Hepatic stellate cell (primary cell): ENCODE measurements around the gene SERINC5.
A peak's percentile ranks its signal among the peaks of the same experiment; 100 is the strongest.

Experiments used
- DNase-seq: peaks from one replicate; pipeline ENCODE4 v3.0.0; 2011; ENCODE audit warnings: low spot score

Gene SERINC5

DNA sequence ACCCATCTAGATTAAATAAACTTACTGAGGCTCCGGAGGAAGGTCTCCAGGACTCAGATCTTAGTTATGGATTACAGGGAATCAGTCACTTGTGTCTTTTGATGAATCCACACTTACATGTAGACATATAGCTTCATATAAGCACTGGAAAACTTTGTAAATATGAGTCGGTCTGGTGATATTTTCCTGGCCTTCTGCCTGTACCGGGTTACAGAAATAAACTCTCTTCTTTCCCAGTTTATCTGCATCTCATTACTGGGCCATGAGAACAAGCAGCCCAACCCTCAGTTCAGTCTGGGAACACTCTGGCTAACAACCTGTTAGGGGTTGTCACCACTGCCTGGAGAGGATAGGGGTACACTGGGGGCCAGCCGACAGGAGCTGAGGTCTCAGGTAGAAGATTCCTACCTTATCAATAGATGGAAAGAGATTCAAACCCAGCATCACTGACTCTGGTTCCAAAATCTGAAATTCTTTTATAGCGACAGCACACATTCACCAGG lies 161.6 kb downstream of the SERINC5 start:
- no peak for DNase-seq

DNA sequence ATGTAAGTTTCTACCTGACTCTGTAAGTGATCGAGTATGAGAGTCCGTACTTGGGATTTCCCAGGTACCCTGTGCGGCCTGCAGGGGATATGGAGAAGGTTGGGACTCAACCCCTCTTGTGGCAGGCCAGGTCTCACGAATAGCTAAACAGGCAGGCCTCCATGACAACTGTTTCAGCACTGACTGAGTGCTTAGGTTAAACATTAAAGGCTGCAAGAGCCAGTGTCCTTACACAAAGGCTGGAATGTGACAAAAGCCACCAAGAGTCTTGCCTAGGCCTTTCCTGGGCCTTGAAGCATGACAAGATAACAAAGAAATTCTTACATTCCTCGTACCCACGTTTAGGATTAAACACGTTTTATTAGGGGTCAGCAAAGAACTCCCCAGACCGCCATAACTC lies 162.1 kb downstream of the SERINC5 start:
- no peak for DNase-seq

DNA sequence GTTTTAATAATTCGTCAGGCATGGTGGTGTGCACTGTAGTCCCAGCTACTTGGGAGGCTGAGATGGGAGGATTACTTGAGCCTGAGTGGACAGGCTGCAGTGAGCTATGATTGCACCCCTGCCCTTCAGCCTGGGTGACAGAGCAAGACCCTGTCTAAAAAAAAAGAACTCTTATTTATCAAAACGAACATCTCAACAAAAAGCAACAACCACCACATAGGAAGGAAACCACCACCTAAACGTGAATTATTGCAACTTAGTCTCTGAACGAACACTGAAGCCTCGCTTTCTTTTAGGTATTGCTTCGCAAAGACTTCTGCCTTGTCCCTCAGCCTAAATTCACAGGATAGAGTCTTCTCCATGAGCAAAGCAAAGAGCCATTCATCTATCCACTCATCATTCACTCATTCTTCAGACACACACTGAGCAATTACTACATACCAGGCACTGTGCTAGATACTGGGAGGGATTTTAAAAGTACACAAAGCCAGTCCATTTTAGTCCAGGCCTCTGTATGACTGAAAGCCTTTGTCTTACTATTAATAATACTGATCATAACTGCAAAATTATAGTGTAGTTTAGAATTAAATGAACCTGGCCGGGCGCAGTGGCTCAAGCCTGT lies 163.3 kb downstream of the SERINC5 start:
- DNase-seq = no peak

DNA sequence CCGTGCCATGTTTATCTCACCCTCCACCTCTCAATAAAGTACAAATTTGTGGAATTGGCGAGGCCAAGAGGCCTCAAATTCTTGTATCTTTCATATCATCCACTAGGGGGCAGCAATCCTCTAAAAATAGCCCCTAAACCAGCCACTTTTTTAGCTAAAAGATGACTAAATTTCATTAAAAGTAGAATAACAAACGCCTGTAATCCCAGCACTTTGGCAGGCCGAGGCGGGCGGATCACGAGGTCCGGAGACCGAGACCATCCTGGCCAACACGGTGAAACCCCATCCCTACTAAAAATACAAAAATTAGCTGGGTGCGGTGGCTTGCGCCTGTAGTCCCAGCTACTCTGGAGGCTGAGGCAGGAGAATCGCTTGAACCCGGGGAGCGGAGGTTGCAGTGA lies 164.1 kb downstream of the SERINC5 start:
- DNase-seq = peak; percentile 65

DNA sequence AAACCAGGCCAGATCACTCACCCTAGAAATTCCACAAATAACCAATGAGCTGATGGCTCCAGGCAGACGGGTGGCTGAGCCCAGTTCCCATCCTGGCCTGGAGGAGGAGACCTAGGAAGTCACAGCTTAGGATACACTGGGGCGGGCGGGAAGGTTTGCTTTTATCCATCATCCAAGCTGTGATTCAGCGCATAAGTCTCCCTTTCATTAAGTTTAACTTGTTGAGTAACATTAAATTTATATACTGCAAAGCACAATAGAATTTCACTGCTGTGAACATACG lies 165.0 kb downstream of the SERINC5 start:
- DNase-seq = no peak

DNA sequence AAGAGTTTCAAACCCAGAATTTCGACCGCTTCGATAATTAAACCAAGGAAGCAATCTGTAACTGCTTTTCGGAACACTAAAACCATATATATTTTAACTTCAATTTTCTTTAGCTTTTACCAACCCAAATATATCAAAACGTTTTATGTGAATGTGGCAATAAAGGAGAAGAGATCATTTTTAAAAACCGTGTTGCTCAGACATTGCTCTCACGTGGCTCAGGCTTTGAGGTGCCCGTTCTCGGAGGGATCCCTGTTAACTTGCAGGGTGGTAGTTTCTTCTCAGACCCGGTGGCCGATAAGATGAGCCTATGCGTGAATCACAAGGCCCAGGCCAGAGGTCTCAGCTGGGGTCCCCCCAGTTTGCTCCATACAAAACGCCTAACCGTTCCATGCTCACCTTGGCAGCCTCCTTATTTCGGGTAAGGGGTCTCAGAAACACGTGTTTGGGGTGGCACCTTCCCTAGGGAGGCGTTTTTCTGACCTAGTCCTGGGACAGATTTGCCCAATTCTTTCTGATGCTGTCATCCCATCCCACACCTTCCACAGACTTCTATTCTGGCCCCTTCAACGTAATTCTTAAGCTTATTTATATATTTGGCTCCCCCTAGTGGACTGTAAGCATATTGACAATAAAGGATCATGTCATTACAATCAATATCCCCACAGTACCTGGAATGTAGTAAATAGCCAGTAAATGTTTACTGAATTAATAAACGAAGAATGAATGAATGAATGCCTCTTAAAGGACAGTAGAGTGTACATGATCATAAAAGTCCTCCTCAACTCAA lies 172.6 kb downstream of the SERINC5 start:
- peak; percentile 68 for DNase-seq

DNA sequence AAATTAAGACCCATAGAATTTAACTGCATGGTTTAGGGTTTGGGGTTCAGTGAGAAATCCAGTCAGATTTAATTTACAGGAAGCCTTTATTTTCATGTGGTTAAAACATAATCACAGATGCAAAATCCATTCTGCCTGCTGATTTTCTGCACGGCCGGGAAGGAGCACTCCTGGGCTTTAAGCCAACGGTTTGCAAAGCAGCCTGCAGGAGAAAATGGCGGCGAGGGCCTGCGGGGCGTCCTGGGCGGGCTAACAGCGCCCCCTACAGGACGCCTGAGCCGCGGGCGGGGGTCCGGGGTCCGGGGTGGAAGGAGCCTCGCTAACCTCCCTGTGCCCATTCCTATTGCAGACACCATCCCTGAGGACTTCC lies 173.1 kb downstream of the SERINC5 start:
- DNase-seq = peak; percentile 72

DNA sequence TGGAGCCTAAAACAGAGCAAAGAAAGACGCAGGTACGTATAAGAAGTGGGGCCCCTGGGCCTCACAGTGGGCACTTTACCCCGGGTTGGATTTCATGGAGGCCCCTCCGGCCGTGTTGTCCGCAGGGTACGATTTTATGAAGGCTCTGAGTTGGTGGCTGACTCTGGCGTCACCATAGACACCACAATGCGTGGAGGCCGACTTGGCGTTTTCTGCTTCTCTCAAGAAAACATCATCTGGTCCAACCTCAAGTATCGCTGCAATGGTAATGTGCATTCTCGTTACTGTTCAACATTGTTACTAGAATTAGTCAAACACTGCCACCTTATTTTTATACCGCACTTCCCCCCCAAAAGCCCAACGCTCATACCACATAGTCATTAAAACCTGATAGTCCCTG lies 173.6 kb downstream of the SERINC5 start:
- DNase-seq = no peak

DNA sequence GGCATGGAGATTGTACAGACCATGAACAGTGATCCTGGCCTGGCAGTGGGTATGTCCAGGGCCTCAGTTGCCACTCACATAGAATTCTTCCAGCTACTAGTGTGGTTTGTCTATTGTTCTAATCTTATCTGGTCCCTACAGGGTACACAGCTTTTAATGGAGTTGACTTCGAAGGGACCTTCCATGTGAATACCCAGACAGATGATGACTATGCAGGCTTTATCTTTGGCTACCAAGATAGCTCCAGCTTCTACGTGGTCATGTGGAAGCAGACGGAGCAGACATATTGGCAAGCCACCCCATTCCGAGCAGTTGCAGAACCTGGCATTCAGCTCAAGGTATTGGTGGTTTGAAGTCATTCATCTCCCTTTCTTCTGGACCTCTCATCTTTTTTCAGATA lies 176.9 kb downstream of the SERINC5 start:
- DNase-seq = no peak

DNA sequence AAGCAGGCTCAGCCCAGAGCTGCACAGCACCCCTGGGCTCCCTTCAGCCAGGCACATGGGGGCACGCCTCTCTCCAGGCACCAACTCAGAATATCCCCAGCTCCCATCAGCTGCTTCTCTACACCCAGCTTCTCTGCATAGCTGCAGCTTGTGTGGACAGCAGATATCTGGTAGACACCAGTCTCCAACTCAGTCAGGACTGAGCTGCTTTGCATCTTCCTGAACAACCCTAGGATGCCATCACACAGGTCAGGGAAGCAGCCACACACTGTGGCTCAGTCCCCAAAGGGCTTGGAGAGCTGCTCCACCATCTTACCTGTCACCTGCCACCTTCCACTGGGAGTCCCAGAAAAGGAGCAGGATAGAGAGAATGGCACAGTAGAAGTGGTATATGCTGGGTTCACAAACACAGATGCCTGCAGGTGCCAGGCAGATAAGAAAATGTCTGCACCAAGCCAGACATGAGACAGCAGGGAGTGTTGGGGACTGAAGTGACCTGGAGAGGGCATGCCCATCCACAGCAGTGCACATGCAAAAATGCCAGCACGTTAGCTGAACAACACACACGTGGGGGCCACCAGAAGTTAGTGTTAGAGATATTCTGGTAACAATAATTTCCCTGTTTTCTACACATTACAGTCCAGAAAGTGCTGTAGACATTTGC lies 178.7 kb downstream of the SERINC5 start:
- DNase-seq = no peak

DNA sequence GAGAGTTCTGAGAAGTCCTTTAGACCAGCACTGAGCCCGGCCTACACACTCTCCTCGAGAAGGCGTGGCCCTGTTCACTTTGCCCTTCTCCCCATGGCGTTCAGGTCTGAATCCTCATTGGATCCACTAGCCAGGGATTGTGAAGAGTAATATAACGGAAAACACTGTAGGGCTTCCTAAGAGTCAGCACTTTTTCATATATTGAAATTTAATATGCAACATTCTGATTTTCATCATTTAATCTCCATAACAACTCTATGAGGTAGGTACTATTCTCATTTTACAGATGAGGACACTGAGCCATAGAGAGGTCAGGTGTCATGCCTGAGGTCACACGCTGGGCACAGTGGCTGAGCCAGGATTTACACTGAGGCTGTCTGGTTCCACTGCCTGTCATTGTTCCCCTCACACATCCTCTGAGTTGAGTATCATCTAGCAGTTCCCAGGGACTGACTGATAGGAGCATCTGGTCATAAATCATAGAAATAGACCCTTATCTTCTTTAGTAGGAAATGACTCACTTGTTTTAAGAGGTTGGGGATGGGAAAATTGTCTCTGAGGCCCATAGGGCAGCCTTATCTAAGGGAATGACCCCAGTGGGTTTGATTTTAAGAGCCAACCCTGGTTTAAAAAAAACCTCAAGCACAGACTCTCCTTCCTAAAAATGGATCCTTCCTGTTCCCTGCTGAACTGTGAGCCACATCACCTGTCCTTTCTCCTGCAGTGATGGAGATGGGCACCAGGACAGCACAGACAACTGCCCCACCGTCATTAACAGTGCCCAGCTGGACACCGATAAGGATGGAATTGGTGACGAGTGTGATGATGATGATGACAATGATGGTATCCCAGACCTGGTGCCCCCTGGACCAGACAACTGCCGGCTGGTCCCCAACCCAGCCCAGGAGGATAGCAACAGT lies 179.5 kb downstream of the SERINC5 start:
- no peak for DNase-seq

DNA sequence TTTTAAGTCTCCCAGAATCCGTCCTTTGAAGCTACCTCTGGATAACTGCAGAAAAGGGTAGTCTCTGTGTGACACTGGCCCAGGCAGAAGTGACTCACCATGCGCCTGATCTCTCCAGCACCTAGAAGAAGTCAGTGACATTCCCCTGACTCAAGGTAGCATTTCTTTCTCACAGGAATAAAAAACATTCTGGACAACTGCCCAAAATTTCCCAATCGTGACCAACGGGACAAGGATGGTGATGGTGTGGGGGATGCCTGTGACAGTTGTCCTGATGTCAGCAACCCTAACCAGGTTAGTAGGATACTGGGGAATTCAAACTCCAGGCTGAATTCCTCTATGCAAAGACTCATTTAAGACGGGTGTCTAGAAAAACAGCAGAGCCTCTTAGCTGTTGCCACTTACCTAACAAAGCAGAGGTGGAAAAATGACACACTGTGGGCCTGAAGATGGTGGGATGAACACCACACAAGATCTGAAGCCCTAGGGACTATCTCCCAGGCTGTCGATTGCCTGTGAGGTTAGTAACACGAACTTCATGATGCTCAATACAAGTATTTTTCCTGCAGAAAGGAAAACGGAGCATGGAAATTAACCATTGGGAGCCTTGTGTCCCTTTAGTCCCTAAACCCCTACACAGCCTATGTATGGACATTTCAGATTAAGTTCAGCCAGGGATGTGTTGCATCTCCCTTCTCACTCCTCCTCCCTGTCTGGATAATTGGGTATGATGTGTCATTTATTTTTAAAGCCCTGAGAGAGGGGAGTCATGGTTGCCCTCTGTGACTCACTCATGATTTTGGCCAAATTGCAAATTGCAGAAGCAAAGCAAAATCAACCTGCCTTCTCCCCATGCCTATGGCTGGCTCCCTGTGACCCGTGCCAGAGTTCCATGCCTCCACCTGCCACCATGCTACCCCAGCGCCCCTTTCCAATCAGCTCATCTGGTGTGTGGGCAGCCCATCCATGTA lies 183.5 kb downstream of the SERINC5 start:
- DNase-seq = no peak

DNA sequence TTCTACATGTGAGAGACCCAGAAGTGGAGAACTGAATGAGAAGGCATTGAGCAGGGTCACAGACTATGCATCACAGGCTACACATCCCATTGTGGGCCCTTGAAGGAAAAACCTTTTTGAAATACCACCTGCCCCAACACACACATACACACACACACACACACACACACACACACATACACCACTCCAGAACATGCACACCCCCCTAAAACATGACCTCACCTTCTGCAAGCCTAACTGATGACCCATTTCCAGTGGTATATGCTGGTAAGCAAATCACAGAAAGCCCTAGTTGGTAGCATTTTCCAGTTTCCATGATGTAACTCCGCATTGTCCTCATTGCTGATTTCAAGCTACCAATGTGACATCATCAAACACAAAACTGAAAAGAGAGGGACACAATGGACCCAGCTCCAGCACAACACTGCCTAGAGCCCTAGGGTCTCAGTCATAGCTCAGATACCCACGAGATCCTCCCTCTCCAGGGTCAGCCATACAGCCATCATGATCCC lies 184.3 kb downstream of the SERINC5 start:
- no peak for DNase-seq

DNA sequence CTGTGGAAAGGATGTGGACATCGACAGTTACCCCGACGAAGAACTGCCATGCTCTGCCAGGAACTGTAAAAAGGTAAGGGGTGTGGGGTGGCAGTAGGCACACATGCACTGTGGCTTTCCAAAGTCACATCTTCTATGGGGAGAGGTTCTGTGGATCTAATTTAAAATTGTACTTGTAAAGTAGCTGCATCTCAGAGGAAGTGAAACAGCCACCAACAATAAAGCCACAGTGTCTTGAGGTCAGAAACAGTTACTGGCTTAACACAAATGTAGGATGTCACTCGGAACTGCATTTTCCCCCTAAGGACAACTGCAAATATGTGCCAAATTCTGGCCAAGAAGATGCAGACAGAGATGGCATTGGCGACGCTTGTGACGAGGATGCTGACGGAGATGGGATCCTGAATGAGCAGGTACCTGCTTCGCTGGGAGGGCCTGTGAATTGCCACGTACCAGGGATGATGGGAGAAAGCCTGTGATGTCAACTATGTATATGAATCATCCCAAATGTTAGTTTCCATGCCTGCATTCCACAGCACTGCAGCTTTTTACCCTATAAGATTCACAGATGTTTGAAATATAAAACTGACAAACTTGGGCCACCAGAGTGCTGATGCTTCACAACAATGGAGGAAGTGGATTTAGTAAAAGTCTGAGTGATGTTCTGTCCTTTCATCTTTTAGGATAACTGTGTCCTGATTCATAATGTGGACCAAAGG lies 185.4 kb downstream of the SERINC5 start:
- no peak for DNase-seq

DNA sequence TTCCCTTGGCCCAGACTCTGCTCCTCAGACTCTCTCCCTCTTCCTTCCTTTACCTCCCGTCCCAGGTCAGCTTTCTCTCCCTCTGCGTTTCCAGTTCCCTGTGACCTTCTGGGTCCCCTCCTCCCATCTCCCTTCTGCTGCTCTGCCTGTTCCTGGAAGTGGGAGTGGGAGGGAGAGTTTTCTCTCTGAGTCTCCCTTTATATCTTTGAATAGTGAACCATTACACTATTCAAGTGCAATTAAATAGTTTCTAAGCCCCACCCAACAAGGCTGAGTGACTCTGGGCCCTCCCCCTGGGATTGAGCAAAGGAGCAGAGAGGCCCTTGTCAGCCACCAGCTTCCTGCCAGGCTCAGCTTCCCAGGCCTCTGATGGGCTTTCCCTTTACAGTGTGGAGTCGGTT lies 185.9 kb downstream of the SERINC5 start:
- DNase-seq = no peak

DNA sequence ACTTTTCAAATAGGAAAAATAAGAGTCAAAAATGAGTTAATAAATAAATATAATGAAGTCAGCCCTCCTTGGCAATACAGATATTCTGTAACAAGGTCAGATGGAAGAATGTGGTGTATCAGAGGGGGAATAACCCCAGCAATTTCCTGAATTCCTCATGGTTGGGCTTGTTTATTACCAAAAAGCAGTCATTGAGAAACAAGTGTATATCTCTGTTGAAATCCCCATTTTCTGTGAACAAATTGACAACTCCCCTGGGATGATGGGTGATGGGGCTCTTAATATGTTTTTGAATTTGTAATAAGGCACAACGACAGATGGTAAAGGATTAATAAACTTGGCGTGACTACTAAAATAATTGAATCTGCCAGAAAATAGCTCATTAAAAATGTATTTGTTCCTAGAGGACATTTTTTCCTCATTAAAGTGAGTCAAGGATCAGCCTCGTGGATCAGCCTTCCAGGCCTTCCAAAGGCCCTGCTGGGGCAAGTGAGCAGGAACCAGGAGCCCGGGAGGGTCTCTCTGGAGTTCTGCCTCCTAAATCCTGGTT lies 186.5 kb downstream of the SERINC5 start:
- no peak for DNase-seq

DNA sequence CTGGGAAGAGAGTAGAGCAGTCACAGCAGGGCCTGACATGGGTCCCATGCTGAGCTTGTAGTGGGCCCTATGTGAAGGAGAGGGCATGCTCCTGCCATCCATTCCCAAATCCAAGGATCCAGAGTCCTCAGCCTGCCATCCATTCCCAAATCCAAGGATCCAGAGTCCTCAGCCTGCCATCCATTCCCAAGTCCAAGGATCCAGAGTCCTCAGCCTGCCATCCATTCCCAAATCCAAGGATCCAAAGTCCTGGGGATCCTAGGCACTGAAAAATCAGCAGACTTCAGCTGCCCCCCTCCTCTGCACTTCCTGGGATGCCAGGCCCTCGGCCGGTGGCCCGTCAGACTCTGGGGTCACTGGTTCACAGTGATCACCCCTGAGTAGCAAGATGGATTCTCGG lies 187.1 kb downstream of the SERINC5 start:
- no peak for DNase-seq

DNA sequence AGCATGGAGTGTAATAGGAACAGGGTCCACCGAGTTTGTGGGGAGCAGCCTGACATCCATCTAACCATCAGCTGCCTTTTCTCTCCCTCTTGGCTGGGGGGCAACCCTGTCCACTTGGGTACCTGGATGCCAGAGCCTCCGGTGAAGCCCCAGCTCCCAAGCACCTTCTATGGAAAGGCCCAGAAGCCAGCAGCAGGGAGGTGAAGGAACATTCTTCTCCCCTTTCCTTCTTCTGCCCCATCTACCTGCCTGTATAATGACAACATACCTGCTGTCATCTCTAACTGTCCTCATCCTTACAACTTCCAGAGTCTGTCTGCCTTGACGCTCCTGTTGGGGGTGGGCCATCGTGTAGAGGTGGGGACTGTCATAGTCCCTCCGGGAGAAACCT lies 187.6 kb downstream of the SERINC5 start:
- DNase-seq = no peak

DNA sequence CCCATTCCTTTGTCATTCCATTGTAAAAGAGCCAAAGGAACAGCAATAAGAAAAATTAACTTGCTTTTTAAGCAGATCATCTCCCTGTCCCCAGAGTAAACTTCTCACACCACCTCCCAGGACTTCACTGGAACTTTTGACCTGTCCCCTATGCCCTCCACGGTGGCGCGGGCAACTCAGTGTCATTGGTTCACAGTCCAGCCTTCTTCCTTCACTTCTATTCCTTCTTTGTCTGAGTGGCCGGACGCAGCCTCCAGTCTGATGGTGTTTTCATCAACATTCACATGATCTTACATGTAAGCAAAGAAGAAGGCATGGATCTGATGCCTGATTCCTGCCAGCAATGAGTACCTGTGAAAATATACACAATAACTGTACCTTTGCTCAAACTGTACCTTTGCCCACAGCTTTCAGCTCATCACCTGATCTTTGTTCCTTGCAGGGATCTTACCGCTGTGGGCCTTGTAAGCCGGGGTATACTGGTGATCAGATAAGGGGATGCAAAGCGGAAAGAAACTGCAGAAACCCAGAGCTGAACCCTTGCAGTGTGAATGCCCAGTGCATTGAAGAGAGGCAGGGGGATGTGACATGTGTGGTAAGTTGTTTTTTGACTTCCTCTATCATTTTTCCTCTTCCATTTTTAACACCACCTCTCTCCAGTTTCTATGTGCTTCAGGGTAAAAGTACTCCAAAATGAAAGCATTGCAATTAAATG lies 188.2 kb downstream of the SERINC5 start:
- DNase-seq = no peak
